HepG2 (cell line): ENCODE results near the gene TRIM2. TPM values are rescaled to one million over a fixed set of nuclear protein-coding genes. Genes with fewer than 3 reads are reported as not detected.

Experiments
- ATF5 ChIP-seq: sonication (generic); formaldehyde crosslinking; IDR thresholded peaks from 2 replicates; pipeline ENCODE4 v1.4.0; 2020; ENCODE audit warnings: mild to moderate bottlenecking, low read depth, missing genetic modification reagents
- CENPBD1 ChIP-seq: sonication (generic); formaldehyde crosslinking; IDR thresholded peaks from 2 replicates; pipeline ENCODE4 v1.8.0; 2022; ENCODE audit warnings: missing genetic modification reagents, low read depth, mild to moderate bottlenecking, borderline replicate concordance
- GPN1 ChIP-seq: sonication (generic); formaldehyde crosslinking; IDR thresholded peaks from 2 replicates; pipeline ENCODE4 v1.5.1; 2020; ENCODE audit warnings: missing genetic modification reagents, borderline replicate concordance
- GRHL1 ChIP-seq: sonication (generic); formaldehyde crosslinking; conservative IDR thresholded peaks from 2 replicates; pipeline ENCODE4 v1.8.0; 2022; ENCODE audit warnings: missing genetic modification reagents
- MAZ ChIP-seq, 2 experiments: sonication (generic) in 1 of 2; formaldehyde crosslinking in 1 of 2; IDR thresholded peaks; 2 replicates each; pipeline versions ENCODE4 v1.5.0 to v1.6.1; 2012 to 2020; ENCODE audit warnings: low read depth in 2 of 2, mild to moderate bottlenecking in 2 of 2, borderline replicate concordance in 1 of 2, improper control_type of control experiment in 1 of 2, low read length in 1 of 2, missing genetic modification reagents in 1 of 2, moderate library complexity in 1 of 2
- MTA1 ChIP-seq: sonication (generic); formaldehyde crosslinking; IDR thresholded peaks from 2 replicates; pipeline ENCODE4 v1.4.0; 2020; ENCODE audit warnings: missing genetic modification reagents, mild to moderate bottlenecking, borderline replicate concordance
- PTBP1 ChIP-seq: fragments of 200-400 bp; formaldehyde crosslinking; IDR thresholded peaks from 2 replicates; pipeline ENCODE4 v1.6.1; 2018; ENCODE audit warnings: low read length, low read depth; ENCODE audit not compliant: poor library complexity, severe bottlenecking
- RXRA ChIP-seq: sonication (generic); formaldehyde crosslinking; IDR thresholded peaks from 2 replicates; pipeline ENCODE4 v1.5.1; 2020; ENCODE audit warnings: missing genetic modification reagents
- SKIL ChIP-seq: sonication (generic); formaldehyde crosslinking; IDR thresholded peaks from 2 replicates; pipeline ENCODE4 v1.8.0; 2022; ENCODE audit warnings: missing genetic modification reagents, mild to moderate bottlenecking, moderate library complexity, borderline replicate concordance
- SNAPC5 ChIP-seq: sonication (generic); formaldehyde crosslinking; IDR thresholded peaks from 2 replicates; pipeline ENCODE4 v1.8.1; 2023; ENCODE audit warnings: mild to moderate bottlenecking, missing genetic modification reagents, borderline replicate concordance
- THAP8 ChIP-seq: sonication (generic); formaldehyde crosslinking; IDR thresholded peaks from 2 replicates; pipeline ENCODE4 v1.5.1; 2020; ENCODE audit warnings: missing genetic modification reagents, mild to moderate bottlenecking, borderline replicate concordance
- ZBTB33 ChIP-seq: sonication (generic); formaldehyde crosslinking; IDR thresholded peaks from 2 replicates; pipeline ENCODE4 v1.4.0; 2020; ENCODE audit warnings: missing genetic modification reagents
- ZNF275 ChIP-seq: sonication (generic); formaldehyde crosslinking; IDR thresholded peaks from 2 replicates; pipeline ENCODE4 v1.8.0; 2022; ENCODE audit warnings: missing genetic modification reagents, mild to moderate bottlenecking, inconsistent platforms, borderline replicate concordance
- ZNF33B ChIP-seq: sonication (generic); formaldehyde crosslinking; IDR thresholded peaks from 2 replicates; pipeline ENCODE4 v1.5.1; 2020; ENCODE audit warnings: mild to moderate bottlenecking, missing genetic modification reagents
- ZNF382 ChIP-seq: sonication (generic); formaldehyde crosslinking; IDR thresholded peaks from 2 replicates; pipeline ENCODE4 v1.5.0; 2020; ENCODE audit warnings: missing genetic modification reagents, mild to moderate bottlenecking, borderline replicate concordance
- polyA plus RNA-seq, 8 experiments: library from polyadenylated mRNA; depleted of rRNA in 3 of 8; stranded (reverse) in 7 of 8; unstranded in 1 of 8; fragments of >200 nt; fragmentation: Illumina TruSeq in 4 of 8; extraction: Trizol in 4 of 8; gene quantifications; 2 replicates each; pipeline versions ENCODE4 v1.2.1 to v1.2.3, GENCODE V29; 2011 to 2016; ENCODE audit warnings: low read depth in 4 of 8, missing spikeins in 1 of 8, mixed read lengths in 1 of 8; ENCODE audit not compliant: insufficient read depth in 1 of 8
- total RNA-seq, 5 experiments: library from RNA; depleted of rRNA; stranded (reverse); fragments of >200 nt; fragmentation: Illumina TruSeq; extraction: Trizol; gene quantifications; 2 replicates each; pipeline ENCODE4 v1.2.3, GENCODE V29; 2016; ENCODE audit warnings: low read depth in 1 of 5

Gene TRIM2
- total and polyA plus RNA-seq, 2 of the 13 experiments (the other 11 are each of a cell fraction or from before 2014, with no cell fraction given): 2.1 to 4.2 TPM

GRCh38 chr4:153344131-153345011 lies 140.1 kb downstream of the TRIM2 start, which contains the start of gene MND1 (continued):
- TF ChIP-seq ZNF275 (CRISPR knock-in tag): peak; percentile 74; the same call in 1 of the 2 replicates
- no peak for TF ChIP-seq SNAPC5 (CRISPR knock-in tag)
- peak; percentile 49; the same call in 1 of the 2 replicates for TF ChIP-seq RXRA
- peak; percentile 56; the same call in 1 of the 2 replicates for TF ChIP-seq MAZ (IDR thresholded peaks at IDR 0.05; ENCODE audit: borderline replicate concordance, low read depth, low read length)
- TF ChIP-seq MAZ (CRISPR knock-in tag; IDR thresholded peaks at IDR 0.05; ENCODE audit: low read depth): peak; percentile 64; the same call in 1 of the 2 replicates
- TF ChIP-seq THAP8 (CRISPR knock-in tag): peak; percentile 70; the same call in 1 of the 2 replicates
- peak; percentile 63; the same call in 1 of the 2 replicates for TF ChIP-seq MTA1
- TF ChIP-seq SKIL (CRISPR knock-in tag): 0 out of 2 replicates have a peak, but pooled peaks have one; percentile 39
- TF ChIP-seq CENPBD1 (CRISPR knock-in tag): no peak
- TF ChIP-seq GRHL1: no peak
- TF ChIP-seq ZNF33B (CRISPR knock-in tag): no peak; the same call in 1 of the 2 replicates
- TF ChIP-seq ZBTB33 (CRISPR knock-in tag): no peak
- TF ChIP-seq GPN1 (CRISPR knock-in tag): no peak
- TF ChIP-seq ATF5: no peak
- TF ChIP-seq ZNF382 (CRISPR knock-in tag): no peak
- no peak for TF ChIP-seq PTBP1
